HEK293 (cell line): ENCODE measurements around the gene TMEM130.
A peak's percentile ranks its signal among the peaks of the same experiment; 100 is the strongest.

Experiments used
- HOXC10 ChIP-seq: sonication (generic); formaldehyde crosslinking; IDR thresholded peaks from 2 replicates; pipeline ENCODE4 v1.8.1; 2023; ENCODE audit warnings: mild to moderate bottlenecking, missing genetic modification reagents
- IKZF3 ChIP-seq: fragments of 450-650 bp; IDR thresholded peaks from 2 replicates; pipeline ENCODE4 v1.5.0; 2018; ENCODE audit warnings: missing biosample characterization, mild to moderate bottlenecking, missing genetic modification characterization, moderate library complexity
- KLF1 ChIP-seq: fragments of 450-650 bp; formaldehyde crosslinking; IDR thresholded peaks from 2 replicates; pipeline ENCODE4 v1.5.1; 2016; ENCODE audit warnings: missing biosample characterization, missing genetic modification characterization
- OVOL3 ChIP-seq: fragments of 450-650 bp; formaldehyde crosslinking; IDR thresholded peaks from 2 replicates; pipeline ENCODE4 v1.5.1; 2016; ENCODE audit warnings: missing biosample characterization, missing genetic modification characterization
- YY1 ChIP-seq: fragments of 450-650 bp; formaldehyde crosslinking; IDR thresholded peaks from 2 replicates; pipeline ENCODE4 v1.5.1; 2018; ENCODE audit warnings: missing biosample characterization, missing genetic modification characterization
- ZBTB17 ChIP-seq: fragments of 450-650 bp; formaldehyde crosslinking; IDR thresholded peaks from 2 replicates; pipeline ENCODE4 v1.5.1; 2016; ENCODE audit warnings: missing biosample characterization, missing genetic modification characterization
- ZIC2 ChIP-seq: fragments of 450-650 bp; formaldehyde crosslinking; IDR thresholded peaks from 2 replicates; pipeline ENCODE4 v1.5.1; 2016; ENCODE audit warnings: missing biosample characterization, missing genetic modification characterization
- ZNF10 ChIP-seq: fragments of 450-650 bp; formaldehyde crosslinking; IDR thresholded peaks from 2 replicates; pipeline ENCODE4 v1.5.1; 2017; ENCODE audit warnings: missing biosample characterization, missing genetic modification characterization
- ZNF2 ChIP-seq: fragments of 450-650 bp; formaldehyde crosslinking; IDR thresholded peaks from 2 replicates; pipeline ENCODE4 v1.5.1; 2016; ENCODE audit warnings: missing biosample characterization, missing genetic modification characterization
- ZNF423 ChIP-seq: fragments of 450-650 bp; formaldehyde crosslinking; IDR thresholded peaks from 2 replicates; pipeline ENCODE4 v1.5.1; 2016; ENCODE audit warnings: missing biosample characterization, missing genetic modification characterization
- ZNF48 ChIP-seq: fragments of 450-650 bp; formaldehyde crosslinking; IDR thresholded peaks from 2 replicates; pipeline ENCODE4 v1.5.1; 2016; ENCODE audit warnings: missing biosample characterization, missing genetic modification characterization
- ZNF596 ChIP-seq: fragments of 450-650 bp; IDR thresholded peaks from 2 replicates; pipeline ENCODE4 v1.5.0; 2018; ENCODE audit warnings: missing biosample characterization, mild to moderate bottlenecking, missing genetic modification characterization, moderate library complexity
- ZNF791 ChIP-seq: fragments of 450-650 bp; formaldehyde crosslinking; IDR thresholded peaks from 2 replicates; pipeline ENCODE4 v1.5.1; 2016; ENCODE audit warnings: missing biosample characterization, missing genetic modification characterization
- ZNF843 ChIP-seq: fragments of 450-650 bp; formaldehyde crosslinking; IDR thresholded peaks from 2 replicates; pipeline ENCODE4 v1.5.1; 2016; ENCODE audit warnings: missing biosample characterization, missing genetic modification characterization
- ZSCAN23 ChIP-seq: fragments of 450-650 bp; formaldehyde crosslinking; IDR thresholded peaks from 2 replicates; pipeline ENCODE4 v1.5.1; 2016; ENCODE audit warnings: missing biosample characterization, missing genetic modification characterization
- ZSCAN30 ChIP-seq: fragments of 450-650 bp; IDR thresholded peaks from 2 replicates; pipeline ENCODE4 v1.5.1; 2018; ENCODE audit warnings: missing biosample characterization, mild to moderate bottlenecking, missing genetic modification characterization, moderate library complexity
- TF ChIP-seq, protein P1 (sequence below): fragments of 450-650 bp; formaldehyde crosslinking; IDR thresholded peaks from 2 replicates; pipeline ENCODE4 v1.5.1; 2016; ENCODE audit warnings: missing biosample characterization, missing genetic modification characterization
- TF ChIP-seq, protein P2 (sequence below): fragments of 450-650 bp; formaldehyde crosslinking; IDR thresholded peaks from 2 replicates; pipeline ENCODE4 v1.5.1; 2016; ENCODE audit warnings: missing biosample characterization, missing genetic modification characterization
- TF ChIP-seq, protein P3 (sequence below): fragments of 450-650 bp; formaldehyde crosslinking; IDR thresholded peaks from 2 replicates; pipeline ENCODE4 v1.5.1; 2016; ENCODE audit warnings: missing biosample characterization, missing genetic modification characterization
- TF ChIP-seq, protein P4 (sequence below): fragments of 450-650 bp; formaldehyde crosslinking; IDR thresholded peaks from 2 replicates; pipeline ENCODE4; 2016; ENCODE audit warnings: missing biosample characterization, missing genetic modification characterization
- TF ChIP-seq, protein P5 (sequence below): fragments of 450-650 bp; formaldehyde crosslinking; IDR thresholded peaks from 2 replicates; pipeline ENCODE4 v1.5.1; 2016; ENCODE audit warnings: missing biosample characterization, missing genetic modification characterization
- TF ChIP-seq, protein P6 (sequence below): fragments of 450-650 bp; formaldehyde crosslinking; IDR thresholded peaks from 2 replicates; pipeline ENCODE4 v1.5.1; 2016; ENCODE audit warnings: missing biosample characterization, missing genetic modification characterization
- TF ChIP-seq, protein P7 (sequence below): fragments of 450-650 bp; formaldehyde crosslinking; IDR thresholded peaks from 2 replicates; pipeline ENCODE4 v1.5.1; 2017; ENCODE audit warnings: missing biosample characterization, mild to moderate bottlenecking, missing genetic modification characterization, moderate library complexity
- TF ChIP-seq, protein P8 (sequence below): fragments of 450-650 bp; formaldehyde crosslinking; IDR thresholded peaks from 2 replicates; pipeline ENCODE4 v1.5.1; 2016; ENCODE audit warnings: missing biosample characterization, missing genetic modification characterization
- TF ChIP-seq, protein P9 (sequence below): fragments of 450-650 bp; formaldehyde crosslinking; IDR thresholded peaks from 2 replicates; pipeline ENCODE4 v1.5.1; 2016; ENCODE audit warnings: missing biosample characterization, missing genetic modification characterization

TMEM130 gene

DNA sequence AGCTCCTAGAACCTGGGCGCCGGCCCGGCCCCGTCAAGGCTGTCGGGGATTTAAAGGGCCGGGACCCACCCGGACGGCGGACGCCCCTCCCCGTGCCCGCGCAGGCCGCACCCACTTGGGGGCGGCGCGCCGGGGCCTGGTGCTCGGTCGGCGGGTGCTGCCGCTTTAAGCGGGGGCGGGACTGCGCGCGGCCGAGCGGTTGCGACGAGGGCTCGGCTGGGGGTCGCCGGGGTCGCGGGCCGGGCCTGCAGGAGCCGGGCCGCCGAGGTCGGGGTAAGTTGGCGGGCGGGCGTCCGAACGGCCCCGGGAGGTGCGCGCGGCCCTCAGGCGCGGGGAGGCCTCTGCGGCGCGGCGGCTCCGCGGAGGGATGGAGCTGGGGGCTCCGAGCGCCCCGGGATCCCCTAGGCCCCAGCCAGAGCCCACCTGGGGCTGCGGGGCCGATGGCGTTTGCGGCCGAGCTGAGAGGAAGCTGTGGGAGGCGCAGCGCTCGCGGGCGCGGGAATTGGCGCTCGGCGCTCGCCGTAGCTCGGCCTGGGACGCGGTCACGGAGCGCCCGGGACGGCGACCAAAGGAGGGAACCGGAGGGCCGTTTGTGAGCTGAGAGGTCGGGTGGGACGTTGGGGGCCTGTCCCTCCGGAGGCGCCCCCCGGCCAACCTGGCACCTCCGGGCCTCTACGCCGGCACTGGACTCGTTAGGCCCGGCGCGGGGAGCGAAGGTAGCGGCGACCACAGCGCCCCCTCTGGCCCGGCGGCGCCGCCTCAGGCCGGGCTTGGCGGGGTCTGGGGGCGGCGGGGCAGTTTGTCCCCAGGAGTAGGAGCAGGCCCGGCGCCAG lies 8.8 kb upstream of the TMEM130 start, which contains the start of gene TRRAP (continued):
- TF ChIP-seq, protein P1, sequence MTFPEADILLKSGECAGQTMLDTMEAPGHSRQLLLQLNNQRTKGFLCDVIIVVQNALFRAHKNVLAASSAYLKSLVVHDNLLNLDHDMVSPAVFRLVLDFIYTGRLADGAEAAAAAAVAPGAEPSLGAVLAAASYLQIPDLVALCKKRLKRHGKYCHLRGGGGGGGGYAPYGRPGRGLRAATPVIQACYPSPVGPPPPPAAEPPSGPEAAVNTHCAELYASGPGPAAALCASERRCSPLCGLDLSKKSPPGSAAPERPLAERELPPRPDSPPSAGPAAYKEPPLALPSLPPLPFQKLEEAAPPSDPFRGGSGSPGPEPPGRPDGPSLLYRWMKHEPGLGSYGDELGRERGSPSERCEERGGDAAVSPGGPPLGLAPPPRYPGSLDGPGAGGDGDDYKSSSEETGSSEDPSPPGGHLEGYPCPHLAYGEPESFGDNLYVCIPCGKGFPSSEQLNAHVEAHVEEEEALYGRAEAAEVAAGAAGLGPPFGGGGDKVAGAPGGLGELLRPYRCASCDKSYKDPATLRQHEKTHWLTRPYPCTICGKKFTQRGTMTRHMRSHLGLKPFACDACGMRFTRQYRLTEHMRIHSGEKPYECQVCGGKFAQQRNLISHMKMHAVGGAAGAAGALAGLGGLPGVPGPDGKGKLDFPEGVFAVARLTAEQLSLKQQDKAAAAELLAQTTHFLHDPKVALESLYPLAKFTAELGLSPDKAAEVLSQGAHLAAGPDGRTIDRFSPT (tag by site-specific recombination), result peak; percentile 41; the same call in 1 of the 2 replicates
- TF ChIP-seq, protein P2, sequence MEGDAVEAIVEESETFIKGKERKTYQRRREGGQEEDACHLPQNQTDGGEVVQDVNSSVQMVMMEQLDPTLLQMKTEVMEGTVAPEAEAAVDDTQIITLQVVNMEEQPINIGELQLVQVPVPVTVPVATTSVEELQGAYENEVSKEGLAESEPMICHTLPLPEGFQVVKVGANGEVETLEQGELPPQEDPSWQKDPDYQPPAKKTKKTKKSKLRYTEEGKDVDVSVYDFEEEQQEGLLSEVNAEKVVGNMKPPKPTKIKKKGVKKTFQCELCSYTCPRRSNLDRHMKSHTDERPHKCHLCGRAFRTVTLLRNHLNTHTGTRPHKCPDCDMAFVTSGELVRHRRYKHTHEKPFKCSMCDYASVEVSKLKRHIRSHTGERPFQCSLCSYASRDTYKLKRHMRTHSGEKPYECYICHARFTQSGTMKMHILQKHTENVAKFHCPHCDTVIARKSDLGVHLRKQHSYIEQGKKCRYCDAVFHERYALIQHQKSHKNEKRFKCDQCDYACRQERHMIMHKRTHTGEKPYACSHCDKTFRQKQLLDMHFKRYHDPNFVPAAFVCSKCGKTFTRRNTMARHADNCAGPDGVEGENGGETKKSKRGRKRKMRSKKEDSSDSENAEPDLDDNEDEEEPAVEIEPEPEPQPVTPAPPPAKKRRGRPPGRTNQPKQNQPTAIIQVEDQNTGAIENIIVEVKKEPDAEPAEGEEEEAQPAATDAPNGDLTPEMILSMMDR (tag by site-specific recombination), result peak; percentile 93
- TF ChIP-seq, protein P3, sequence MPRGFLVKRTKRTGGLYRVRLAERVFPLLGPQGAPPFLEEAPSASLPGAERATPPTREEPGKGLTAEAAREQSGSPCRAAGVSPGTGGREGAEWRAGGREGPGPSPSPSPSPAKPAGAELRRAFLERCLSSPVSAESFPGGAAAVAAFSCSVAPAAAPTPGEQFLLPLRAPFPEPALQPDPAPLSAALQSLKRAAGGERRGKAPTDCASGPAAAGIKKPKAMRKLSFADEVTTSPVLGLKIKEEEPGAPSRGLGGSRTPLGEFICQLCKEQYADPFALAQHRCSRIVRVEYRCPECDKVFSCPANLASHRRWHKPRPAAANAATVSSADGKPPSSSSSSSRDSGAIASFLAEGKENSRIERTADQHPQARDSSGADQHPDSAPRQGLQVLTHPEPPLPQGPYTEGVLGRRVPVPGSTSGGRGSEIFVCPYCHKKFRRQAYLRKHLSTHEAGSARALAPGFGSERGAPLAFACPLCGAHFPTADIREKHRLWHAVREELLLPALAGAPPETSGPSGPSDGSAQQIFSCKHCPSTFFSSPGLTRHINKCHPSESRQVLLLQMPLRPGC (tag by site-specific recombination), result peak; percentile 57; the same call in 1 of the 2 replicates
- TF ChIP-seq ZNF2 (tag by site-specific recombination) (peak; percentile 98), YY1 (peak; percentile 64; the same call in 1 of the 2 replicates), IKZF3 (tag by site-specific recombination) (no peak), ZNF423 (tag by site-specific recombination) (0 out of 2 replicates have a peak, but pooled peaks have one; percentile 26), ZNF791 (tag by site-specific recombination) (0 out of 2 replicates have a peak, but pooled peaks have one; percentile 21), KLF1 (0 out of 2 replicates have a peak, but pooled peaks have one; percentile 13), ZBTB17 (tag by site-specific recombination) (peak; percentile 79), HOXC10 (CRISPR knock-in tag) (no peak), ZNF48 (tag by site-specific recombination) (no peak), ZNF843 (peak; percentile 52; the same call in 1 of the 2 replicates), ZSCAN30 (tag by site-specific recombination) (peak; percentile 58), ZNF596 (no peak), ZIC2 (tag by site-specific recombination) (peak; percentile 47; the same call in 1 of the 2 replicates), ZSCAN23 (tag by site-specific recombination) (0 out of 2 replicates have a peak, but pooled peaks have one; percentile 39), ZNF10 (tag by site-specific recombination) (0 out of 2 replicates have a peak, but pooled peaks have one; percentile 19), OVOL3 (peak; percentile 36)
- TF ChIP-seq, protein P4, sequence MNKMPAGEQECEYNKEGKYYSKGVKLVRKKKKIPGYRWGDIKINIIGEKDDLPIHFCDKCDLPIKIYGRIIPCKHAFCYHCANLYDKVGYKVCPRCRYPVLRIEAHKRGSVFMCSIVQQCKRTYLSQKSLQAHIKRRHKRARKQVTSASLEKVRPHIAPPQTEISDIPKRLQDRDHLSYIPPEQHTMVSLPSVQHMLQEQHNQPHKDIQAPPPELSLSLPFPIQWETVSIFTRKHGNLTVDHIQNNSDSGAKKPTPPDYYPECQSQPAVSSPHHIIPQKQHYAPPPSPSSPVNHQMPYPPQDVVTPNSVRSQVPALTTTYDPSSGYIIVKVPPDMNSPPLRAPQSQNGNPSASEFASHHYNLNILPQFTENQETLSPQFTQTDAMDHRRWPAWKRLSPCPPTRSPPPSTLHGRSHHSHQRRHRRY, result no peak
- TF ChIP-seq, protein P5, sequence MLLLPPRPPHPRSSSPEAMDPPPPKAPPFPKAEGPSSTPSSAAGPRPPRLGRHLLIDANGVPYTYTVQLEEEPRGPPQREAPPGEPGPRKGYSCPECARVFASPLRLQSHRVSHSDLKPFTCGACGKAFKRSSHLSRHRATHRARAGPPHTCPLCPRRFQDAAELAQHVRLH (tag by site-specific recombination), result peak; percentile 88
- TF ChIP-seq, protein P6, sequence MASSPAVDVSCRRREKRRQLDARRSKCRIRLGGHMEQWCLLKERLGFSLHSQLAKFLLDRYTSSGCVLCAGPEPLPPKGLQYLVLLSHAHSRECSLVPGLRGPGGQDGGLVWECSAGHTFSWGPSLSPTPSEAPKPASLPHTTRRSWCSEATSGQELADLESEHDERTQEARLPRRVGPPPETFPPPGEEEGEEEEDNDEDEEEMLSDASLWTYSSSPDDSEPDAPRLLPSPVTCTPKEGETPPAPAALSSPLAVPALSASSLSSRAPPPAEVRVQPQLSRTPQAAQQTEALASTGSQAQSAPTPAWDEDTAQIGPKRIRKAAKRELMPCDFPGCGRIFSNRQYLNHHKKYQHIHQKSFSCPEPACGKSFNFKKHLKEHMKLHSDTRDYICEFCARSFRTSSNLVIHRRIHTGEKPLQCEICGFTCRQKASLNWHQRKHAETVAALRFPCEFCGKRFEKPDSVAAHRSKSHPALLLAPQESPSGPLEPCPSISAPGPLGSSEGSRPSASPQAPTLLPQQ (tag by site-specific recombination), result peak; percentile 89
- TF ChIP-seq, protein P7, sequence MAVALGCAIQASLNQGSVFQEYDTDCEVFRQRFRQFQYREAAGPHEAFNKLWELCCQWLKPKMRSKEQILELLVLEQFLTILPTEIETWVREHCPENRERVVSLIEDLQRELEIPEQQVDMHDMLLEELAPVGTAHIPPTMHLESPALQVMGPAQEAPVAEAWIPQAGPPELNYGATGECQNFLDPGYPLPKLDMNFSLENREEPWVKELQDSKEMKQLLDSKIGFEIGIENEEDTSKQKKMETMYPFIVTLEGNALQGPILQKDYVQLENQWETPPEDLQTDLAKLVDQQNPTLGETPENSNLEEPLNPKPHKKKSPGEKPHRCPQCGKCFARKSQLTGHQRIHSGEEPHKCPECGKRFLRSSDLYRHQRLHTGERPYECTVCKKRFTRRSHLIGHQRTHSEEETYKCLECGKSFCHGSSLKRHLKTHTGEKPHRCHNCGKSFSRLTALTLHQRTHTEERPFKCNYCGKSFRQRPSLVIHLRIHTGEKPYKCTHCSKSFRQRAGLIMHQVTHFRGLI (tag by site-specific recombination), result peak; percentile 31; the same call in 1 of the 2 replicates
- TF ChIP-seq, protein P8, sequence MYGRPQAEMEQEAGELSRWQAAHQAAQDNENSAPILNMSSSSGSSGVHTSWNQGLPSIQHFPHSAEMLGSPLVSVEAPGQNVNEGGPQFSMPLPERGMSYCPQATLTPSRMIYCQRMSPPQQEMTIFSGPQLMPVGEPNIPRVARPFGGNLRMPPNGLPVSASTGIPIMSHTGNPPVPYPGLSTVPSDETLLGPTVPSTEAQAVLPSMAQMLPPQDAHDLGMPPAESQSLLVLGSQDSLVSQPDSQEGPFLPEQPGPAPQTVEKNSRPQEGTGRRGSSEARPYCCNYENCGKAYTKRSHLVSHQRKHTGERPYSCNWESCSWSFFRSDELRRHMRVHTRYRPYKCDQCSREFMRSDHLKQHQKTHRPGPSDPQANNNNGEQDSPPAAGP (tag by site-specific recombination), result peak; percentile 44; the same call in 1 of the 2 replicates
- TF ChIP-seq, protein P9, sequence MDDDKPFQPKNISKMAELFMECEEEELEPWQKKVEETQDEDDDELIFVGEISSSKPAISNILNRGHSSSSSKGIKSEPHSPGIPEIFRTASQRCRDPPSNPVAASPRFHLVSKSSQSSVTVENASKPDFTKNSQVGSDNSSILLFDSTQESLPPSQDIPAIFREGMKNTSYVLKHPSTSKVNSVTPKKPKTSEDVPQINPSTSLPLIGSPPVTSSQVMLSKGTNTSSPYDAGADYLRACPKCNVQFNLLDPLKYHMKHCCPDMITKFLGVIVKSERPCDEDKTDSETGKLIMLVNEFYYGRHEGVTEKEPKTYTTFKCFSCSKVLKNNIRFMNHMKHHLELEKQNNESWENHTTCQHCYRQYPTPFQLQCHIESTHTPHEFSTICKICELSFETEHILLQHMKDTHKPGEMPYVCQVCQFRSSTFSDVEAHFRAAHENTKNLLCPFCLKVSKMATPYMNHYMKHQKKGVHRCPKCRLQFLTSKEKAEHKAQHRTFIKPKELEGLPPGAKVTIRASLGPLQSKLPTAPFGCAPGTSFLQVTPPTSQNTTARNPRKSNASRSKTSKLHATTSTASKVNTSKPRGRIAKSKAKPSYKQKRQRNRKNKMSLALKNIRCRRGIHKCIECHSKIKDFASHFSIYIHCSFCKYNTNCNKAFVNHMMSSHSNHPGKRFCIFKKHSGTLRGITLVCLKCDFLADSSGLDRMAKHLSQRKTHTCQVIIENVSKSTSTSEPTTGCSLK (tag by site-specific recombination), result no peak
